ENCODE data around the gene TPSD1. TPM values are rescaled to one million over a fixed set of nuclear protein-coding genes. Genes with fewer than 3 reads are reported as not detected.

Gene TPSD1
- total and polyA plus RNA-seq, 9 of the 15 experiments (the other 6 are each of a cell fraction or from before 2014, with no cell fraction given): not detected

- H3K27ac ChIP-seq (ENCODE audit: extremely low read depth, low read depth, low read length): no peak overlapping the region
- H3K4me2 ChIP-seq (ENCODE audit: insufficient read depth, low read length): no peak overlapping the region
- ChIA-PET CTCF (ENCODE audit: low intra/inter-chr PET ratio) (no interaction called here), POLR2A (interaction anchor here (0.6 to 1.7 kb wide), 4 partner anchors 10 to 538 kb away, joined by 3 to 5 read pairs (median 4); no protein-coding TSS in a partner anchor)
- no peak for ATAC-seq
- H3K4me1 ChIP-seq (replicated peaks in 1 of 2; ENCODE audit: control insufficient read depth in 2 of 2, insufficient read depth in 2 of 2, low read length in 2 of 2): peaks cover 0 to 64% of the 10 kb centered on the region in 2 experiments; a peak in 3 of 5 replicates
- intact Hi-C loops (cut with micrococcal nuclease) (no loop called here), in situ Hi-C loops (cut with MboI) (no loop called here)
- WGBS (ENCODE audit: insufficient coverage, low coverage, missing lambda C conversion rate): 11% methylated on average over 27 of the region's 30 CpGs
- H4K20me1 ChIP-seq (replicated peaks; ENCODE audit: control insufficient read depth, insufficient read depth, low read length): 0 out of 2 replicates have a peak, but pooled peaks cover 3% of the 10 kb centered on the region
- no peaks in the 10 kb centered on the region for H3K36me3 ChIP-seq (ENCODE audit: control insufficient read depth, insufficient read depth, low read length)
- H3K4me3 ChIP-seq: no peak overlapping the region
- H2AFZ ChIP-seq (ENCODE audit: low read depth, low read length): no peak overlapping the region
- no peak for FAIRE-seq
- no peaks in the 10 kb centered on the region for H3K79me2 ChIP-seq (ENCODE audit: control insufficient read depth, insufficient read depth, low read length)
- H3K9me1 ChIP-seq (ENCODE audit: control insufficient read depth, insufficient read depth, low read length): no peaks in the 10 kb centered on the region
- no peak for TF ChIP-seq ZNF395 (CRISPR knock-in tag; IDR thresholded peaks at IDR 0.05)
- no peak for TF ChIP-seq KLF16 (IDR thresholded peaks at IDR 0.05)
- TF ChIP-seq POLR3G (IDR thresholded peaks at IDR 0.05; ENCODE audit: extremely low read depth, insufficient read length, insufficient replicate concordance): no peak
- TF ChIP-seq SRSF9 (IDR thresholded peaks at IDR 0.05; ENCODE audit: borderline replicate concordance, low read depth, low read length): no peak
- TF ChIP-seq CREB1 (IDR thresholded peaks at IDR 0.05): no peak
- no peak for TF ChIP-seq CREB1 (CRISPR knock-in tag; IDR thresholded peaks at IDR 0.05)
- TF ChIP-seq RAD21 (CRISPR knock-in tag; conservative IDR thresholded peaks at IDR 0.05 in 1 of 2, IDR thresholded peaks at IDR 0.05 in 1 of 2): no peak
- no peak for TF ChIP-seq CCNT2 (IDR thresholded peaks at IDR 0.05; ENCODE audit: borderline replicate concordance, extremely low read depth, insufficient read length, low read depth, low read length)
- TF ChIP-seq ZNF146 (CRISPR knock-in tag; IDR thresholded peaks at IDR 0.05; ENCODE audit: unreplicated experiment): no peak
- TF ChIP-seq ZNF274 (IDR thresholded peaks at IDR 0.05; ENCODE audit: borderline replicate concordance, low read depth, low read length): no peak
- TF ChIP-seq ZNF3 (CRISPR knock-in tag; IDR thresholded peaks at IDR 0.05): no peak
- TF ChIP-seq KDM1A (IDR thresholded peaks at IDR 0.05): no peak
- no peak for TF ChIP-seq ZNF830 (CRISPR knock-in tag; IDR thresholded peaks at IDR 0.05)
- TF ChIP-seq NONO (IDR thresholded peaks at IDR 0.05; ENCODE audit: low read depth in 2 of 2, low read length in 1 of 2): no peak
- TF ChIP-seq NFE2 (IDR thresholded peaks at IDR 0.05; ENCODE audit: low read depth): no peak
- no peak for TF ChIP-seq CAMTA2 (CRISPR knock-in tag; conservative IDR thresholded peaks at IDR 0.05)
- TF ChIP-seq FOXK2 (conservative IDR thresholded peaks at IDR 0.05 in 1 of 2, IDR thresholded peaks at IDR 0.05 in 1 of 2; ENCODE audit: low read depth in 2 of 2): no peak
- TF ChIP-seq ZKSCAN8 (CRISPR knock-in tag; IDR thresholded peaks at IDR 0.05): no peak
- TF ChIP-seq ZNF717 (CRISPR knock-in tag; IDR thresholded peaks at IDR 0.05): no peak
- no peak for TF ChIP-seq CSDE1 (IDR thresholded peaks at IDR 0.05)
- no peak for TF ChIP-seq JUND (IDR thresholded peaks at IDR 0.05; ENCODE audit: borderline replicate concordance, low read depth, low read length)
- TF ChIP-seq JUND (tag; IDR thresholded peaks at IDR 0.05; ENCODE audit: borderline replicate concordance, low read depth, low read length): no peak
- no TSS peak for BruUV-seq (replicated peaks)
- H3K9ac ChIP-seq (ENCODE audit: insufficient read depth in 1 of 2, low read depth in 2 of 2, low read length in 2 of 2): peak overlapping the region in 1 of 2 experiments; percentile 35; a peak in 1 of 4 replicates
- no peaks in the 10 kb centered on the region for H3K9me3 ChIP-seq (replicated peaks; ENCODE audit: control insufficient read depth, insufficient read depth, low read depth, low read length)
- peaks cover 25 to 70% of the 10 kb centered on the region in 2 experiments; a peak in 4 of 5 replicates for H3K27me3 ChIP-seq (ENCODE audit: control insufficient read depth in 2 of 2, insufficient read depth in 2 of 2, low read length in 2 of 2)
- DNase-seq (ENCODE audit: extremely low read depth in 1 of 4, low spot score in 3 of 4): peak in 1 of 4 experiments; percentile 14
These were observed 23.4 kb downstream of the TPSD1 start for GRCh38 chr16:1279081-1279944.
